GM19099 (cell line): ENCODE measurements around the gene DOK4.

ENCODE experiments used
- POLR2A ChIP-seq: IDR thresholded peaks from 3 replicates; pipeline ENCODE4 v1.6.1; 2011; ENCODE audit warnings: low read depth; ENCODE audit not compliant: insufficient read length; ENCODE audit errors: extremely low read depth

Gene DOK4

DNA sequence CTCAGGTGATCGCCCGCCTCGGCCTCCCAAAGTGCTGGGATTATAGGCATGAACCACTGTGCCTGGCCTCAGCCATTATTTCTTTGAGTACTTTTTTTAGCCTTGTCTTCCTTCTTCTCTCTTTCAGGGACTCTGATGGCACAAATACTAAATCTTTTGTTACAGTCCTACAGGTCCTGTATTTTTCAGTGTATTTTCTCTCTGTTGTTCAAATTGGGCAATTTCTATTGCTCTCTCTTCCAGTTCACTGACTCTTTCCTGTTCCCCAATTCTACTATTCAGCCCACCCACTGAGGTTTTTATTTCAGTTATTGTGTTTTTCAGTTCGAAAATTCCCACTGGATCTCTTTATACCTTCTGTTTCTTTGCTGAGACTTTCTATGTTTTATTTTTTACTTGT lies 7.5 kb upstream of the DOK4 start:
- no peak for TF ChIP-seq POLR2A

DNA sequence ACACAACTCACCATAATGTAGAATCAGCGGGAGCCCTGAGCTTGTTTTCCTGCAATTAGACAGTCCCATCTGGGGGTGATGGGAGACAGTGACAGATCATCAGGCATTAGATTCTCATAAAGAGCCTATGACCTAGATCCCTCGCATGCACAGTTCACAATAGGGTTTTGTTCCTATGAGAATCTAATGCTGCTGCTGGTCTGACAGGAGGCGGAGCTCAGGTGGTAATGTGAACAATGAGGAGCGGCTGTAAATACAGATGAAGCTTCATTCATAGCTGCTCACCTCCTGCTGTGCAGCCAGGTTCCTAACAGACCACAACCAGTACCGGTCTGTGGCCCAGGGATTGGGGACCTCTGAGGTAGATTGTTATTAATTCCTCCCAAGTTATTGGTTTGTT lies 2.9 kb upstream of the DOK4 start:
- TF ChIP-seq POLR2A: no peak

DNA sequence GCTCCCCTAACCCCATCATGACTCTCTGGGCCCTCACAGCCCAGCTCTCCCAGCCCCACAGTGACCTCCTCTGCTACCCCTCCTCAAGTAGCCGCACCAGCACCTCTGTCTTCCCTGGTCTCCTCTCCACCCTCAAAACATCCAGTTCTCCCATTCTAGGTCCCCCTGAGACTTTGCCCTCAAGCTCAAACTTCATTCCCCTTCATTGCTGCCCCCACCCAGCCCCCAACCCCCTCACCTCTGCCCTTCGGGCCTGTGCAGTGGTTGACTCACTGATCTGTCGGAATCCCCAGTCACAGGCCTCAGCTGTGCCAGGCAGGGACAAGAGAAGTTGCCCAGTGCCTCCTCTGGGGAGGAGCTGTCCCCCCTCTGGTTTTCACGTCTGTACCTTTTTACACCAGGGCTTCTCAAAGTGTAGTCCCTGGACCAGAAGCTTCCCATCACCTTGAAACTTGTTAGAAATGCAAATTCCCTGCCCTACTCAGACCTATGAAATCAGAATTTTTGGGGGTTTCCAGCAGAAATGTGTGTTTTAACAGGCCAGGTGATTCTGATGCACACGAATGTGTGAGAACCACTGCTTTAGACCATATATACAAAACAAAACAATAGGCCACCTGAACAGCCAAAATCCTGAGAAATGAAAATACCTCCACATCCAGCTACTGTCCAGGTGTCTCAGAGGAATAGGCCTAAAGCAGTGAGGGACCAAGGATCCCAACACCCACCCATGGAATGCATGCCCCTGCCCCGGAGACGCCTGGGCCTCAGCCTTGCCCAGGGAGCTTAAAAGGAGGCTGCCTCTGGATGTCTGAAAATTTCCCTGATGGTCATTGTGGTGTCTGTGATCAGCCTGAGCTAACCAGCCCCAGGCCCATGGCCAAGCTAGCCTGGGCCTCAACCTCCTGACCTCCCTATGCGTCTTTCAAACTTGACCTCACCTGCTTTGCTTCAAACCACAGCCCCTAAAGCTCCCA lies 853 bp upstream of the DOK4 start:
- no peak for TF ChIP-seq POLR2A

DNA sequence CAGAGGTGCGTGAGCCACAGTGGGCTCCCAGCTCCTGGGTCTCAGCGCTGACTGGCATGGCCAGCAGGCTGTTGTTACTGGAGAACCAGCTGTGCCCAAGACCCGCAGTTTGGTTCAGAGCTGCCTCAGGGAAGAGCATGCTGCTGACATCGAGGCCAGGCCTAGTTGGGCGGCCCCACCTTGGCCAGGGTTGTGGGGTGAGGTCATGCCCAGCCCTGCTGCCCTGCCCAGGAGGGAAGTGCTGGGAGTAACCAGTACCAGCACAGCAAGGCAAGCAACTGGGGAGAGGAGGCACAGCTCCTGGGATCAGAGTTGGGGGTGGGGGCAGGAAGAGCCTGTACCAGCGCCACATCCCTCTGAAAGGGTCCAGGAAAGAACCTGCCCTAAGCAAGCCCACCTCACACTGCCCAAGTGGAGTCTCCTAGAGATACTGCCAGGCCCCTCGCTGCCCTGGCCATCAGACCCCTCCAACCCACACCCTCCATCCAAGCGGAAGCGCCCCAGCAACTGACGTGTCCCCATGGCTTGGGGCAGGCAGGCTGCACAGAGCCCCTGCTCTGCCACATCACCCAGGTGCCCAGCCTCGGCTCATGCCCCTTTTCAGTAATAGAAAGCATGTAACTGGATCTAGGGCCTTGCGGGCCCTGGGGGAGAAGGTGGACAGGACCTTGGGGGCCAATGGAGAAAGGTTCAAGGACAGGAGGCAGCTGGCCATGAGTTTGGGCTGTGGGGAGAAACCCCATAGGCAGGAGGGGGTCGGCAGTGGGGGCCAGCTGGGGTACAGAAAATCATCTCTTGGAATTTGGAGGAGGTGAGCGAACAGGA lies 990 bp downstream of the DOK4 start:
- no peak for TF ChIP-seq POLR2A

DNA sequence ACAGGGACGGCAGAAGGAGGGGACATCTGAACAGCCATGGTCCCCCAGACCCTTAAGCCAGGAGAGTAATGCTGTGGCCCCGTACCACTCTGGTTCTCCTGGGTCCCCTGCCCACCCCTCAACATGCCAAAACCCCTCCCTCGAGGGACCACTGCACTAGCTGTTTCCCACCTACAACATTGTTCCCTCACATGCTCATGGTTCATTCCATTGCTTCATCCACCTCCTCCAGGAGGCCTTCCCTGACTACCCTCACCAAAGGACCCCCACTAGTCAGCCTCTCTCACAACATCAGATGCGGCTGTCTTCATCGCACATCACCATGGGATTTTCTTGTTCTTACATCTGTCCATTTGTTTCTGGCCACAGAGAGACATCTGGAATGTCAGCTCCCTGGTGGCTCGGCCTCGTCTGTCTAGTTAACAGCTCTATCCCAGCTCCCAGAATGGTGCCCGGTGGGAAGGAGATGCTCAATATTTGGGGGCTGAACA lies 1.7 kb downstream of the DOK4 start:
- TF ChIP-seq POLR2A: no peak

DNA sequence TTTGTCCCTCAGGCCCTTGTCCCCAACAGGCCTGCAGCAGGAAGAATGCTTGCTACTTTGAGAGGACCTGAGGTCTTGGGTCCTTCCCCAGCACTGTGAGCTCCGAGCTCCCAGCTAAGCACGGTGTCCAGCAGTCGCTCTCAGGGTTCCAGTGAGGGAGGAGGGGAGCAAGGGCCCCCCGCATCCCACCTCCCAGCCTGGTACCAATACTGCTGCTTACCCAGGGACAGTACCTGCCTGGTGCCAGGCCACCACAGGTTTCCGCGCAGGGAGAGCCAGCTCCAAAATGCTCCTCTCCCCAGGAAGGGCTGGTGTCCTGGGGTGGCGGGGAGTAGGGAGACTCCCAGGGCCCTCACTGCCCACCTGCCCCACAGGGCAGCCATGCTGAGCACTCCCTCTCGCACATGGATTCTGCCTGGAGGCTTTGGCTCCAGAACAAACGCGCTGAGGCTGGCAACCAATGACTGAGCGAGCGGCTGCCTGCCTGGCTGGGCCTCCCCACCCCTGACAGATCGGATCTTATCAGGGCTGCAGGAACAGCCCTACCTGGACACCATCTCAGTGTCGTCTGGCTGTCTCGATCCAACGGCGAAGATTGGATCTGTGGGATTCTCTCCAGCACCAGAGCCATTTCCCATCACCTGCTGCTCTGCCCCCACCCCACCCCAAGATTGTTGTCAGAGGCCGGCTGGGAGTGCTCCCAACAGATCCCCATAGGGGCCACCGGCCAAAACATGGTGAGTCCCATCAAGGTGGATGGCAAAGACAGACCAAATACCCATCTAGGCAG lies 2.4 kb downstream of the DOK4 start:
- no peak for TF ChIP-seq POLR2A

DNA sequence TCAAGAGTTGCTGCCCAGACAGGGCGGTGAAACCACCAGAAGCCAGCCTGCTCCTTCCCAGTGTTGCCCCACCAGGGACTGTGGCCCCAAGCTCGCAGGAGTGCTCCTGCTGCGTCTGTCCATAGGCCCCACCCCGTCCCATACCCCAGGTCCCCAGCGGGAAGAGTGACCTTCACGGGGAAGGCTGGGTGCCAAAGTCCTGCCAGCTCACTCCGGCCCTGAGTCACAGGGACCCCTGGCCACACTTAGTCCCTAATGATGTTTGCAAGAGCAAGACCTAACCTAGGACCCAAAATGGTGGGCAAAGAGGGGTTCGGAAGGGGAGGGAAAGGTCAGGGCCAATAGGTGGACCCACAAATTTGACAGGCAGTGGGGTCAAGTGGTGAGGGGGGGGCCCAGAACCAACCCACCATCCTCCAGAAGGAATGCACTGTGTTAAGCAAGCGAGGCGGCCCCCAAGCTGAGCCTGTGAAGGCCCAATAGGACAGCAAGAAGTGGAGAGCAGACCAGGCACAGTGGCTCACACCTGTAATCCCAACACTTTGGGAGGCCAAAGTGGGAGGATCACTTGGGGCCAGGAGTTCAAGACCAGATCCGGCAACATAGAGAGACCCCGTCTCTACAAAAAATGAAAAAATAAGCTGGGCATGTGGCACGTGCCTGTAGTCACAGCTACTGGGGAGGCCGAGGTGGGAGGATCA lies 3.3 kb downstream of the DOK4 start:
- no peak for TF ChIP-seq POLR2A

DNA sequence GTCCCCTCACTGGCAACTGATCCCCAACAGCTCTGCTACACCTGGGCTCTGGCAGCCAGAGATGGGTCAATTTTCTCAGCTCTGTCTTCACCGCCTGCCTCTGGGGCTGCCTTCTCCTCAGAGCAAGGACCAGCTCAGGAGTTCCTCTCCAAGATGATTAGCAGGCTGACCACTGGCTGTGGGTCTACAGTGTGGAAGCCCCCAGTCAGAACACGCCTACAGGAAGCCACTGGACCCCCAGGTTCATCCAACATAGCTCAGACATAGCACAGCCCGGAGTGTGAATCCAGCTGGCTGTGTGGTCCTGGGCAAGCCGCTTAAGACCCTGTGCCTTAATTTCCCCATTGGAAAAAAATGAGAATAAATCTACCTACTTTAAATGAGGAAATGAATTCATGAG lies 4.9 kb downstream of the DOK4 start:
- TF ChIP-seq POLR2A: no peak

DNA sequence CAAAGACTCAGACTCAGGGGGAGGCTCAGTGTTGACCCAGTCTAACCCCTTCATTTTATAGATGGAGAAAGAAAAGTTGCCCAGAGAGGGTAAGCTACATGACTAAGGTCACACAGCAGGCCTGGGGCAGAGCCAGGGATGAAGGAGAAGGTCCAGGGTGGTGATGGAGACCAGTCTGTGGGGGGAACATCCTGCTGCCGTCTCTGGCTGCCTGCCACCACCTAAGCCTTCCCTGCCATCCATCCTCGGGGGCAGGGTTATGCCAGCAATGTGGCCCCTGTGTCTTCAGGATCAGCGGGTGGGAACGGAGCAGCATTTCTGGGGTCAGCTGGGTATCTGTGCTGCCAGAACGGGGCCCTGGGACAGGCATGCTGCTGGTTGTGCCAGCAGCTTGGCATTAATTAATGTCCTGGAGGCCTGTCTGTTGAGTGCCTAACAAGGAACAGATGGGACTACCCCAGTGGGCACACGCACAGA lies 5.5 kb downstream of the DOK4 start:
- no peak for TF ChIP-seq POLR2A

DNA sequence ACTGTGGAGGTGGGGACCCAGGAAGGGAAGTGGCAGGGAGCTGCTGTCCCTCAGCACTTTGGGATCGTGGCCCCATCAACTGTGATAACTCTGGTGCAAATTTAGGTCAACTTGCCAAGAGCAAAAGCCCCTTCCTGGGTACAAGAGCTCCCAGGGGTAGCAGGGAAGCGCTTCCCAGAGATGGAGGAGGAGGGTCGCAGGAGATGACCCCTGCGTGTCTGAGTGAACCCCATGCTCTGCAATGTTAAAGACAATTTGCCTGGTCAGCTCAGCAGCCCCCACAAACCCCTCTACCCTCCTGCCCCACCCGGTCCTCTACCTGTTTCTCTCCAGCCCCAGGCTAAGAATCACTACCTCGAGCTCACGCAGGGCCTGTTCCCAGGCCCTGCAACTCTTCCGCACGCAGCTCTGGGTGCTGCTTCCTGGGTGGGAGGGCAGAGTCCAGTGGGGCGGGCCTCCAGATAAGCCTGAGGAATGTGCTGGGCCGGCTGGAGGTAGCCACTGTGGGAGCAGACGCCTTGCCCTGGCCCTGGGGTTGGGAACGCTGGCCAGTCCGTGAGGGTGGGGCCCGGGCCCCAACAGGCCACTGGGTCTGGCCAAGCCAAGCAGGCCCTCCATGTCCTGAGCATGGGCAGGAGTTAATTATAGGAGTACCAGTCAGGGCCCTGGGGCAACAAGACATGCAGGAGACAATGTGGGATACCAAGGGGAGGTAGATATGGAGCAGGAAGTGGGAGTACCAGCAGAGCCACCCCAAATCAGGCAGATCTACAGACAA lies 6.1 kb downstream of the DOK4 start:
- no peak for TF ChIP-seq POLR2A

DNA sequence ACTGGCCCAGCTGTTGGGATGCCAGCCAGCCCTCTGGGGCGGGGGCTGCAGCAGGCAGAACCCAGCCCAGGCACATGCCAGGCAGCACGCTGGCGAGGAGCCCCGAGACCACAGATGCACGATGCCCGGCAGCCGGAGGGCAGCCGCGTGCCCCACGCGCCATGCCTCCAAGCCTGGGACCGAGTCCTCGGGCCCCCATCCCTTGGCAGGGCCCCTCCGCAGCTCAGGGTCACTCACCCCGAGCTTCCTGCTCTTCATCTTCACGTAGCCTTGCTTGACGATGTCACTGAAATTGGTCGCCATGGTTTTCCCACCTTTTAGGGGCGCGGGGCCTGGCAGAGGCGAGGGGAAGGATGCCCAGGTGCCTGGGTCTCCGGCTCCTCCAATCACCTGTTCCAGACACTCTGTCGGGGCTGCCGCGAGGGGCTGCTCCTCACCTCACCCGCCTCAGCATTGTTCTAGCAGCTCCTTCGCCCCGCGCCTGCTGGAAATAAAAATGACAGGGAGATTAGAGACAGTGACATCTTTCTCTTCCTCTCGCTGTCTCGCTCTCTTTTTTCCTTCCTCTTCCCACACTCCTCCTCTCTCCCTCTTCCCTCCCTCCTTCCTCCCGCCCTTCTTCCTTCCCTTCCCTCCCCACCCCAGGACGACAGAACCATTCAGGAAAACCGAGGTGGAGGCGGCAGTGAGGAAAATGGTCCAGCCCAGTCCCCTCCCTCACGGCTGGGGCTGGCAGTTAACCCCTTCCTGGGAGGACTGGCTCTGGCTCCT lies 6.9 kb downstream of the DOK4 start:
- TF ChIP-seq POLR2A: no peak

DNA sequence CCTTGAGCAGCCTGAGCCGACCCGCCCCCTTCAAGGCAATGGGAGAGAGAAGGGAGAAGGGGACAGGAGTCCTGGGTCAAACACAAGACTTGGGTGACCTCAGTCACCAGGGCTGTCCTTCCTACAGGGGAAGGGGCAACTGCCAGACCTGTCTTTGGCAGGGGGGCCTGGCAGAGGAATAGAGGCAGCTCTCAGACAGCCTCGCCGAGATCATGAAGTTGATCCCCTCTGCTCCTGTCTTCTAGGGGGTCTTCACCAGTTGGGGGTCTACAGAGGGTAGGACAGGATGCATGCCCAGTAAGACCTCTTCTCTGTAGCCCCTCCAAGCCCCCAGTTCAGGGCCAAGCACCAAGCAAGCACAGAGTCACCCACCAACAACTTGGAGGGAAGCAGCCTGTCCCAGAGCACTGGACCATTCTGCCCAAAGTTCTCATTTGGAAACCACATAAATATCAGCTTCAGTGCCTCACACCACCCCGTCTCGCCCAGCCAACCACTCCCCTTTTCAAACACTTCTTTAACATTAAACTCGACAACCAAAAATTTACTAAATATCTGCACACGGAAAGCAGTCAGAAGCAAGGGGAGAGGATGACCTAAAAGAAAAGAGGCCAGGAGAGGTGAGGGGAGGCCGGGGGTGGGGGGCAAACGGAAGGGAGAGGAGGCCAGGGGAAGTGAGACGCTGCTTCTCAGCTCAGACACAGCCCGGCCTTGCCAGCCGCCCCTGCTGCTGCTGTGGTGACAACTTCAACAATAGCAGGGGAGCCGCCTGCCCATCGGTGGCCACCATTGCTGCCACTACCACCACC lies 7.7 kb downstream of the DOK4 start:
- TF ChIP-seq POLR2A: no peak

DNA sequence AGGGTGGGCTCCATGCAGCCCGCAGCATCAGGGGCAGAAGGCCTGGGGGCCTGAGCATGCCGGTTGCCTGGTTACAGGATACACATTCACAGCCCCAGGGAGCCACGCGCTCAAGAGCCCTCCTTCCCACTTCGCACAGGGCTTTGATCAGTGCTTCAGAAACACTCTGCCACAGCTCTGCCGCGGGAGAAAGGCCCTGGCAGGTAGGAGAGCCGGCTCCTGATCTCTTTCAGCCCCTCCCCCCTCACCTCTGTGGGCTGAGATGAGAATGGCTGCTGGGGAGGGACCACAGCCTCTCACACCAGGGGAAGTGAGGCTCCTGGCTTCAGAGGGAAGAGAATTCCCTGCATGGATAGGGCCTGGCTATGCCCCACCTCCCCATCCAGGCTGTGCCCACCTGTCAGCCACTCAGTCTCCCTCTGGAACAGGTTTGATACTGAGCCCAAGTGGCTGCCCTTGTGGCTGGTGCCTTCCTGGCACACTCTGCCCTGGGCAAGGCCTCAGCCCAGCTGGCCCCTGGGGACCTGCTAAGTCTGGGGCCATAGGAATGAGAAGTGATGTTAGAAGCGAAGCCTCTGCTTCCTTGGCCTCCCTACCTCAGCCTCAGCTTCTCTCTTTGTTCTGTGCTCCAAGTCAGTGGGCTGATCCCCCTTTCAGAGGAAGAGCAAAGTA lies 8.6 kb downstream of the DOK4 start:
- TF ChIP-seq POLR2A: no peak
